HG03196 (cell line): ENCODE results near the gene UTP25.

Experiments
- ATAC-seq: cut with Tn5 transposase; IDR thresholded peaks from one replicate; pipeline ENCODE4 v1.9.1; 2021; ENCODE audit not compliant: unreplicated experiment

The UTP25 gene

DNA sequence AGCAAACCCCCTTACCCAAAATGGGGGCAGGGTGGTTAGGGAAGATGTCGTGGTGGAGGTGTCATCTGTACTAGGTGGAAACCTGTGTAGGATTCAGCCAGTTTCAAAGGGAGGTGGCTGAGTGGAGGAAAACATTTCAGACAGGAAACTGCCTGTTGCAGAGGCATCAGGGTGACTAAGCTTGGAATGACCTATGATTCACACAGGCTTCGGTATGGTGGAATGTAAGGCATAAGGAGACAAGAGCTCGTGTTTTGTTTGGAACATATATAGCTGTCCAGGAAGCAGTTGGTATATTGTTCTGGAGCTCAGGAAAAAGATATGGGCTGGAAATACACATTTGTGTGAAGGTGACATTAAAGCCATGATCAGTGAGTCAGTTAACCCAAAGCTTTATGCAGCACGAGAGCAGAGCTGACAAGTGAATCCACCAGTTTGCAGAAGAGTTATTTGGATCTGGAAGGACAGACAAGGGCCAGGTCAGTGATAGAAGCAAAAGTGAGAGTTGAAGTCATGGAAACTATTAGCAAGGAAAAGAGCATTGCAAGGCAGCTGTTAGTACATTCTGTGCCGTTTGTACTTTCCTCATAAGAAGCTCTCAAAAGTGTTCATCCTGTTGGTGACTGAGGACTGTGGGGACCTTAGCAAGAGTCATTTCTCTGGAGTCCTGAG, 12.2 kb downstream of the UTP25 start:
- ATAC-seq, result no peak

- ATAC-seq, result no peak
Observed at GRCh38 chr1:209840611-209841010, 12.8 kb downstream of the UTP25 start.

GRCh38 chr1:209844695-209845407, 17.1 kb downstream of the UTP25 start:
- ATAC-seq, result no peak

DNA sequence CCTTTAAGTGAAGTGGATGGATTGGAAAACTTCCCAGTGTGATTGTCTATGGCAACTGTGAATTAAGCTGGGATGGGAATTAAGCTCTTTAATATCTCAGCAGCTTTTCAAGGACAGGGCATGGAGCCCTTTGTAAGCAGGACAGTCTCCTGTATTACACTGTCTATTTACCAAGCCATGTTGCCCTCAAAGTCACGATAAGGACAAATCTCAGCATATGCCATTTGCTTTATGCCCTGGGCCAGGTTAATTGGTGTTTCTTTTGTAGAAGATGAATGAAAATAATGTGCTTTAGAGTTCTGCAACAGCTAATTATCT, 17.6 kb downstream of the UTP25 start:
- ATAC-seq, result no peak

- ATAC-seq, result no peak
Observed at GRCh38 chr1:209849388-209849787, 21.6 kb downstream of the UTP25 start.

DNA sequence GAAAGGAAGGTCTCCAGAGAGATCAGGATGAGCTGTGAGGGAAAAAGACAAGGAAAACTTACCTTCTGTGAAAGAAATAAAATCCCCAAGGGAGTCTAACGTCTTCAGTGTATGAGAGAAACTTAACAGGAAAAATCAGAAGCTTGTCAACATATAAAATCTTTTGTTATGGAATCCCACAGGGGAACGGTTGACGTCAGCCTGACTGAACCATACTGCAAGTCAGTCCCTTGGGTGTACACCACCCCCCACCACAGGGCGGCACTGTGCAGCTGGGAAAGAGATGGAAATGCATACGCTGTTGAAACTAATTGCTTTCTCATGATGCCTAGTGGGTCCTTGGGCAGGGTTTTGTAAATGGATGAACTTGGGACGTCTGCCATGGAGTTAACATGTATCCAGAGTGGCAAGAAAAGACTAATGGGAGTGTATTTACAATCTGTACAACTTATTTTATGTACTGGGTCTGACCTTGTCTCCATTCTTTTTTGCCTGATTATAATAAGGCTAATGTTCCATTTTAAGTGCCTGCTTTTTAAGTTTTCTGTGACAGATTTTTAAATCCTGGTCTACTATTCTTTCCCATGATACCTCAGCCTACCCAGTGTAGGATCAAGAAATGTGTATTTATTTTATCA, 22.7 kb downstream of the UTP25 start:
- no peak for ATAC-seq

GRCh38 chr1:209853676-209854075, 25.9 kb downstream of the UTP25 start:
- no peak for ATAC-seq

DNA sequence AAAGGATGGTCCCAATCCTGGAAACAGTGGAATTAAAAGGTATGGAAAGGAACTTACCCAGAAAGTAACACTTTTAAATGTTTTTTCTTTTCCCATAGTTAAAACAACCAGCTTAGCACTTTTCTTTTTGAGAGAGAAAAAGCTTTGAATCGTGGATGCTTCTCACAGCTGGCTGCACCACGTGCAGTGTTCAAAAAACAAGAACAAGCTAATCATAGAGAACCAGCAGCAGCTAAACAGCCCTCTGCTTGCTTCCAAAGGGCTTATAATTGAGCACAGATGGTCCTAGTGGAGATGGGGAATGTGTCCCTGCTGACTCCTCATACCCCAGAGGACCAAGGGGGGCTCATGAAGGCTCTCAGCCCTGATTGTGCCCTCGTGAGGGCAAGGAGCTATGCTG, 26.4 kb downstream of the UTP25 start:
- ATAC-seq, result no peak

DNA sequence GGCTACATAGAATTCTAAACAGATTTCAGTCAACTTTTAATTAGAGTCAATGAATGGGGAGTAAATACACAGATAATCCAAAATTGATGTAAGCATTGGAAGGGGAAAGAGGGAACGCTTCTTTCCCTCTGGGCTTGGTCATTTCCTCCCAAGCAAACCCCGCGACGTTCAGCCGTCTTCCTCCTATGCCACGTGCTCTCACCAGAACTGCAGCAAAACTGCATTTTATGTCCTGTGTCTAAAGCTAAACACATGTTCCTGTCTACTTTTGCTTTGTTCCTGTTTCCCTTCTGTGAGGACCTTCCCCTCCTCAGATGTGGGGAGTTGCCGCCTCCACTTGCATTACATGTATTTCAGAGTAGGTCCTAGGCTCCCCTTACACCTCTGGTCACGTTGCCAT, 27.2 kb downstream of the UTP25 start:
- ATAC-seq, result no peak

DNA sequence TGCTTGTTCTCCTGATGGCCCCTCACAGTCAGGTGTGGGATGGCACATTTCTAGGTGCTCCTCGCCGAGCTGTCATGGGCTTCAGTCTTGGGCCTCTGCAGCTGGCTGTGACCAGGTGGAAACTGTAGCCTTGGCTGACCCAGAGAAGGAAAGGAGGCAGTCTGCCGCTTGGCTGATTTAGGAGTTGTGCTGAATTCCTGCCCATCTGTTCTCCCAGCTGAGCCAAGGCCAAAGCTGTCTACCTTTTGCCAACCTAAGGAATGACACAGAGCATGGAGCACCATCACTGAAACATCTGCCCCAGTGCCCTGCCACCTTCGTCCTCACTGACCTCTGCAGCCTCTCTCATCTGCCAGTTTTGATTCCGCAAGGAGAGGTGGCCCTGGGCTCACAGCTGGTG, 27.9 kb downstream of the UTP25 start:
- no peak for ATAC-seq

DNA sequence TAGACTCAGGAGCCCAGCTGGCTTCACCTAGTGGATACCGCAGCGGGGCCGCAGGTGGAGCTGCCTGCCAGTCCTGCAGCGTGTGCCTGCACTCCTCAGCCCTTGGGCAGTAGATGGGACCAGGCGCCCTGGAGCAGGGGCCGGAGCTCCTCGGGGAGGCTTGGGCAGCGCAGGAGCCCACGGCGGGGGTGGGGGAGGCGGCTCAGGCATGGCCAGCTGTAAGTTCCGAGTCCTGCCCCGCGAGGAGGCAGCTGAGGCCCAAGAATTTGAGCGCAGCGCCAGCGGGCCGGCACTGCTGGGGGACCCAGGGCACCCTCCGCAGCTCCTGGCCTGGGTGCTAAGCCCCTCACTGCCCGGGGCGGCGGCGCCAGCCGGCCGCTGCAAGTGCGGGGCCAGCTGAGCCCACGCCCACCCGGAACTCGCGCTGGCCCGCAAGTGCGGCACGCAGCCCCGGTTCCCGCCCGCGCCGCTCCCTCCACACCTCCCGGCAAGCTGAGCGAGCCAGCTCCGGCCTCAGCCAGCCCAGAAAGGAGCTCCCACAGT, 30.9 kb downstream of the UTP25 start:
- ATAC-seq, result no peak

- peak; percentile 81 for ATAC-seq
Observed at GRCh38 chr1:209860293-209860881, 32.6 kb downstream of the UTP25 start.

DNA sequence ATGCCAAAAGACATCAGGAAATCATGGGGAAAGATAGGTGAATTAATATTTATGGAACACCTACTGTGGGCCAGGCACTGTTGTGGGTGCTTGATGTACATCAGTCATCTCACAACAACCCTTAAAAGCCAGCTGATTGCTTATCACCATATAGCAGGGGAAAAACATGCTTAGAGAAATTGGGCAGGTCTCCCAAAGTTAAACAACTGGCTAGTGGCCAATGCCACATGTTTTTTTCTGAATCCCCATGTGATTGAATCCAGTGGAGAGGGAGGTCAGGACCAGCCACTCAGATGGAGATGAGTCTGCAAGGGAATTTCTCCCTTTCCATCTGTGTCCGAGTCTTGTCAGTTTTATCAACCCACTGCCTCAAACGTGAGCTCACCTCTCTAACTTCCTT, 33.5 kb downstream of the UTP25 start:
- no peak for ATAC-seq

DNA sequence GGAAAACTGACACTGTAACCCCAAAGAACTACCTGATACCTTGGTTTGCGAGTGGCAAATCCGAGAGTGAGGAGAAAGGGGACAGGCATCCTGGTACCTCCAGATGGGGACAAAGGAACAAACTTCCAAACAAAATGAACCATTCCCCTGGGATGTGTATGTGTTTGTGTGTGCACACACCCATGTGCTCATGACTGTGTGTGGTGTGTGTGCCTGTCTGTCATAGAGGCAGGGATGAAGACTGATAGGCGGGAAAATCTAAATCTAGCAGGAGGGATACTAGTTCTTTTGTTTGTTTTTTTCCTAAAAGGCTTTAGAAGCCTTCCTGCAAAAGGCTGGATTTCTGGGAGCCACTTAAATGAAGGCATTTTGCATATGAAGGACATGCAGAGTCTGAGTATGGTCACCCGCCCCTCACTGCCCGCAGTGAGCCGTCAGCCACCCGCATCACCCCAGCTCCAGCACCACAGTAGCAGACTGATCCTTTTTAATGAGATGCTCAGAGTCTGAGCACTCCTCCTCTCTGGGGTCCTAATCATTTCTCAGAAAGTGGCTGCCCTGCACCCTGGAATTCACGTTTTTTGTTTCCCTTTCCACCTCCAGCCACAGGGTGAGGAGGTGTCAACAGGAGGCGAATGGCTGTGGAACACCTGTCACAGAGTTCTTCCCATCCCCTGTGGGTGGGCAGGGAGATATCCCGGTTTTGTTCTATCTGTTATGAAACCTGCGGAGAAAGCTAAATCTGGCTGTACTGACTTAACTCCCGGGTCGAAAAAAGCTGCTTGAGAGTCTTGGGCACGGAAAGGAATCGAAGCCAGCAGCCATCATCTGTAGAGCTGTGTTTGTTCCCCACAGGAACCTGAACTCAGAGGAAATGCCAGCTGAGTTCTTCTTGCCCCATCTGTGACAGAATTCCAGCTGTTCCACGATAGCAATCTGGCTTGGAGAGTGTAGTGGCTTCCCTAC, 34.9 kb downstream of the UTP25 start:
- no peak for ATAC-seq

- ATAC-seq, result no peak
Observed at GRCh38 chr1:209863766-209864485, 36.2 kb downstream of the UTP25 start.

GRCh38 chr1:209866201-209866600, 38.4 kb downstream of the UTP25 start:
- ATAC-seq, result no peak

GRCh38 chr1:209869291-209870149, 41.7 kb downstream of the UTP25 start:
- ATAC-seq, result no peak

- ATAC-seq, result no peak
Observed at GRCh38 chr1:209870151-209870831, 42.5 kb downstream of the UTP25 start.

DNA sequence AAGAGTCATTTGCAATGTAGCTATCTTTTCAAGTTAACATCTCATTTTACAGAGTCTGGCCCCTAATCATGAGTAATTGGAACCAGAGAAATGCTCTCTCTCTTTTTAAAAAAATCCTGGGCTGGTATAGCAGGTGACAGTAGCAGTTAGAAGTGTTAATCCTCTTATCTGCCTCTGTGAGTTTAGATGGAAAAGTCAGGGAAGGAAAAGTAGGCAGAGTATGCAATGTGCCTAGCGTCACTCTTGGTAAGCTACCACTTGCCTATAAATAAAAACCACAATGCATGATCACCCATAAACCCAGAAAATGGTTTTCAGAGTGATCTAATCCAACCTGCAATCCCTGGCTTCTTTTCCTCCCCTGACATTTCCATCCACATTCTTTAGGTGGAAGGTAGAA, 43.2 kb downstream of the UTP25 start:
- no peak for ATAC-seq
